NOMO-1 treated with dmso at 0.1 percent for 144 hours (cell line): ENCODE data around the gene ZNF550.
A peak's percentile ranks its signal among the peaks of the same experiment; 100 is the strongest.
"Not testable (repeated sequence)": the region's sequence is repeated elsewhere in the genome, so short reads cannot be mapped to it uniquely, and the experiment has no call there.

ENCODE experiments used
- DNase-seq: peaks from one replicate; lab custom pipeline; 2025; ENCODE audit not compliant: unreplicated experiment; lab: John Stamatoyannopoulos, UW

Gene ZNF550

GRCh38 chr19:57537953-57538547 is 21.6 kb downstream of the ZNF550 start:
- DNase-seq = no peak

GRCh38 chr19:57527136-57527881 is 32.4 kb downstream of the ZNF550 start, which contains the start of gene ZNF549:
Gene ZNF549, plus strand, starts transcription at chr19:57527356. Its CDS starts 218 bp downstream, at chr19:57527574.
- peak; percentile 43 for DNase-seq

- DNase-seq = not testable (repeated sequence)
These were observed 41.6 kb downstream of the ZNF550 start for GRCh38 chr19:57518021-57518420.

- no peak for DNase-seq
These were observed 44.4 kb downstream of the ZNF550 start for GRCh38 chr19:57515255-57515654.

- no peak for DNase-seq
These were observed 46.8 kb downstream of the ZNF550 start for GRCh38 chr19:57512845-57513244.

- DNase-seq = no peak
These were observed 48.2 kb downstream of the ZNF550 start for GRCh38 chr19:57511484-57511883.

GRCh38 chr19:57506163-57506562 is 53.5 kb downstream of the ZNF550 start:
- no peak for DNase-seq

GRCh38 chr19:57500400-57500799 is 59.3 kb downstream of the ZNF550 start:
- DNase-seq = not testable (repeated sequence)

GRCh38 chr19:57499680-57500395 is 59.8 kb downstream of the ZNF550 start, which contains the start of gene ZNF773:
Gene ZNF773, plus strand, starts transcription at chr19:57499938. Its CDS starts 143 bp downstream, at chr19:57500081.
- peak; percentile 86 for DNase-seq

- DNase-seq = not testable (repeated sequence)
These were observed 60.4 kb downstream of the ZNF550 start for GRCh38 chr19:57499332-57499679.

GRCh38 chr19:57488299-57488644 is 71.4 kb downstream of the ZNF550 start:
- not testable (repeated sequence) for DNase-seq

- peak; percentile 56 for DNase-seq
These were observed 72.0 kb downstream of the ZNF550 start, which contains the start of gene ZNF419 for GRCh38 chr19:57487477-57488298. Gene ZNF419, plus strand, starts transcription at chr19:57487750. Its CDS starts 201 bp downstream, at chr19:57487951.
